ENCODE measurements around the gene DNAJC1.
"Not testable (repeated sequence)": the region's sequence is repeated elsewhere in the genome, so short reads cannot be mapped to it uniquely, and the experiment has no call there.

DNAJC1 gene

GRCh38 chr10:21894648-21895342 is 108.7 kb downstream of the DNAJC1 start:
- H3K4me1 ChIP-seq (ENCODE audit: control extremely low read depth in 1 of 4, control insufficient read depth in 4 of 4, insufficient read depth in 4 of 4, low read length in 3 of 4) = no peaks in the 10 kb centered on the region
- DNase-seq = no peak
- CTCF ChIA-PET = no interaction called here
- H3K4me3 ChIP-seq (ENCODE audit: control insufficient read depth in 1 of 7, extremely low read depth in 1 of 7, insufficient read depth in 4 of 7, low read depth in 2 of 7, low read length in 6 of 7) = no peak overlapping the region
- no peaks in the 10 kb centered on the region for H3K27me3 ChIP-seq (replicated peaks in 2 of 5; ENCODE audit: control insufficient read depth in 4 of 5, insufficient read depth in 5 of 5, low read length in 4 of 5)
- peaks cover 5 to 40% (median 21%) of the 10 kb centered on the region in 4 experiments for H3K36me3 ChIP-seq (ENCODE audit: control insufficient read depth in 4 of 4, insufficient read depth in 4 of 4, low read length in 3 of 4)
- POLR2A ChIA-PET = no interaction called here
- H3K9me3 ChIP-seq (ENCODE audit: control extremely low read depth in 1 of 5, control insufficient read depth in 4 of 5, insufficient read depth in 2 of 5, low read depth in 1 of 5, low read length in 4 of 5) = peaks cover 3 to 33% (median 9%) of the 10 kb centered on the region in 5 experiments
- no peak overlapping the region for H3K27ac ChIP-seq (ENCODE audit: insufficient read depth in 1 of 2, low read depth in 1 of 2, low read length in 2 of 2, poor library complexity in 1 of 2, severe bottlenecking in 2 of 2)
- WGBS (ENCODE audit: insufficient coverage) = 96% methylated on average over 4 of the region's 4 CpGs

DNA sequence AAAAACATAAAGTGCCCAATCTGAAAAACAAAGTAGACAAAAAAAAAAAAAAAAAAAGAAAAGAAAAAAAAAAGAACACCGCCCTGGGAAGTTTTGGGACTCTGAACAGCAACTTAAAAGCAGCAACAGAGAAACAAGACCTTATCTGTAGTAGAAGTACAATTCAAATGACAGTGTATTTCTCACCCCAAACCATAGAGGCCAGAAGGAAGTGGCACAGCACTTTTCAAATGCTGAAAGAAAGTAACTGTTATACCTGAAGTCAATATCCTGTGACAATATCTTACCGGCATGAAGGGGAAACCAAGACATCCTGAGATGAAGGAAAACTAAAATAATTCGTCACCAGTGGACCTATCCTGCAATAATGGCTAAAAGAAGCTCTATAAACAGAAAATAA is 112.1 kb downstream of the DNAJC1 start:
- H3K4me1 ChIP-seq (ENCODE audit: control extremely low read depth in 1 of 4, control insufficient read depth in 4 of 4, insufficient read depth in 4 of 4, low read length in 3 of 4) = peaks cover 0 to 8% (median 1%) of the 10 kb centered on the region in 4 experiments
- H3K27me3 ChIP-seq (replicated peaks in 2 of 5; ENCODE audit: control insufficient read depth in 4 of 5, insufficient read depth in 5 of 5, low read length in 4 of 5) = no peaks in the 10 kb centered on the region
- H3K27ac ChIP-seq (ENCODE audit: insufficient read depth in 1 of 2, low read depth in 1 of 2, low read length in 2 of 2, poor library complexity in 1 of 2, severe bottlenecking in 2 of 2) = no peak overlapping the region
- peaks cover 3 to 25% (median 15%) of the 10 kb centered on the region in 4 experiments for H3K36me3 ChIP-seq (ENCODE audit: control insufficient read depth in 4 of 4, insufficient read depth in 4 of 4, low read length in 3 of 4)
- ChIA-PET POLR2A (no interaction called here), CTCF (no interaction called here)
- H3K9me3 ChIP-seq (ENCODE audit: control extremely low read depth in 1 of 5, control insufficient read depth in 4 of 5, insufficient read depth in 2 of 5, low read depth in 1 of 5, low read length in 4 of 5) = peaks cover 4 to 49% (median 9%) of the 10 kb centered on the region in 5 experiments
- no CpG with 5 or more reads among the region's 3 CpGs for WGBS (ENCODE audit: insufficient coverage)
- H3K4me3 ChIP-seq (ENCODE audit: control insufficient read depth in 1 of 7, extremely low read depth in 1 of 7, insufficient read depth in 4 of 7, low read depth in 2 of 7, low read length in 6 of 7) = no peak overlapping the region
- no peak for DNase-seq

DNA sequence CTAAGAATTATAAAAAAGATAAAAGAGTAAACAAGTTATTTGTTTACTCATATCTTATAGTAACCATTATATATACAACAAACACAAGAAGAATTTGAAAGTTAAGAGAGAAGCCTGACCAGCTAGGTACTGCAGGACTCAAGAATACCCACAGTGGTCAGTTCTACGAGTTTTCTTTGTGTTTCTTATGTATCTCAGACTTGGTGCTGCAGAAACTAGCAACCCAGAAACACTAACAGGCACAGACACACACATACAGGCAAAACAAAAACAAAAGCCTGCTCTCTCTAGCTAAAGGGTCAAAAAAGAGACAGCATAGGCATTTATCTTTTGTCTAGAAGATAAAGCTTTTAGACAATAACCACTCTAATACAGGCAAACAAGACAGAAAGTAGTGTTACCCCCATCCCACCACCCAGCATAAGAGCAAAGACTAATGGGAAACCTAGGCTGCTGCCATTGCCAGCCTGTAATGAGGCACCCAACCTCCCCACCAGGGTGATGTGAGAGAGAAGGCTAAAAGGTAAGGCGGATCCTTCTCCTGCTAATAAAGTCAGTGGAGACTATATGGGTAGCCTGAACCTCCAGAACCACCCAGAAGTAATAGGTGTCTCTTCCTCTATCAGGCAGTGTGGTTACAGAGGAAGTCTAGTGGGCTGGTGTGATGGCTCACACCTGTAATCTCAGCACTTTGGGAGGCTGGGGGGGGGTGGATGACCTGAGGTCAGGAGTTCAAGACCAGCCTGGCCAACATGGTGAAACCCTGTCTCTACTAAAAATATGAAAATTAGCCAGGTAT is 113.9 kb downstream of the DNAJC1 start:
- H3K27ac ChIP-seq (ENCODE audit: insufficient read depth in 1 of 2, low read depth in 1 of 2, low read length in 2 of 2, poor library complexity in 1 of 2, severe bottlenecking in 2 of 2) = no peak overlapping the region
- POLR2A ChIA-PET = no interaction called here
- peaks cover 3 to 22% (median 10%) of the 10 kb centered on the region in 4 experiments for H3K36me3 ChIP-seq (ENCODE audit: control insufficient read depth in 4 of 4, insufficient read depth in 4 of 4, low read length in 3 of 4)
- peaks cover 0 to 8% (median 1%) of the 10 kb centered on the region in 4 experiments for H3K4me1 ChIP-seq (ENCODE audit: control extremely low read depth in 1 of 4, control insufficient read depth in 4 of 4, insufficient read depth in 4 of 4, low read length in 3 of 4)
- WGBS (ENCODE audit: insufficient coverage) = 100% methylated on average over 1 of the region's 2 CpGs
- no peaks in the 10 kb centered on the region for H3K27me3 ChIP-seq (replicated peaks in 2 of 5; ENCODE audit: control insufficient read depth in 4 of 5, insufficient read depth in 5 of 5, low read length in 4 of 5)
- CTCF ChIA-PET = no interaction called here
- no peak for DNase-seq
- no peak overlapping the region for H3K4me3 ChIP-seq (ENCODE audit: control insufficient read depth in 1 of 7, extremely low read depth in 1 of 7, insufficient read depth in 4 of 7, low read depth in 2 of 7, low read length in 6 of 7)
- peaks cover 4 to 60% (median 6%) of the 10 kb centered on the region in 5 experiments for H3K9me3 ChIP-seq (ENCODE audit: control extremely low read depth in 1 of 5, control insufficient read depth in 4 of 5, insufficient read depth in 2 of 5, low read depth in 1 of 5, low read length in 4 of 5)

- DNase-seq = peak in 2 of 3 donors; percentile 47 to 65
- Histone ChIP-seq H3K27ac (ENCODE audit: insufficient read depth in 1 of 2, low read depth in 1 of 2, low read length in 2 of 2, poor library complexity in 1 of 2, severe bottlenecking in 2 of 2) (no peak overlapping the region), H3K4me3 (ENCODE audit: control insufficient read depth in 1 of 7, extremely low read depth in 1 of 7, insufficient read depth in 4 of 7, low read depth in 2 of 7, low read length in 6 of 7) (no peak overlapping the region), H3K27me3 (replicated peaks in 2 of 5; ENCODE audit: control insufficient read depth in 4 of 5, insufficient read depth in 5 of 5, low read length in 4 of 5) (no peaks in the 10 kb centered on the region), H3K4me1 (ENCODE audit: control extremely low read depth in 1 of 4, control insufficient read depth in 4 of 4, insufficient read depth in 4 of 4, low read length in 3 of 4) (peaks cover 0 to 8% (median 1%) of the 10 kb centered on the region in 4 experiments), H3K36me3 (ENCODE audit: control insufficient read depth in 4 of 4, insufficient read depth in 4 of 4, low read length in 3 of 4) (peaks cover 0 to 20% (median 8%) of the 10 kb centered on the region in 4 experiments), H3K9me3 (ENCODE audit: control extremely low read depth in 1 of 5, control insufficient read depth in 4 of 5, insufficient read depth in 2 of 5, low read depth in 1 of 5, low read length in 4 of 5) (peaks cover 1 to 56% (median 6%) of the 10 kb centered on the region in 5 experiments)
- 28% methylated on average over 2 of the region's 5 CpGs for WGBS (ENCODE audit: insufficient coverage)
- POLR2A ChIA-PET = no interaction called here
- CTCF ChIA-PET = interaction anchor here (0.6 kb wide), 1 partner anchor 101 kb away, joined by 3 read pairs; no protein-coding TSS in a partner anchor
These were observed 114.6 kb downstream of the DNAJC1 start for GRCh38 chr10:21888959-21889358.

DNA sequence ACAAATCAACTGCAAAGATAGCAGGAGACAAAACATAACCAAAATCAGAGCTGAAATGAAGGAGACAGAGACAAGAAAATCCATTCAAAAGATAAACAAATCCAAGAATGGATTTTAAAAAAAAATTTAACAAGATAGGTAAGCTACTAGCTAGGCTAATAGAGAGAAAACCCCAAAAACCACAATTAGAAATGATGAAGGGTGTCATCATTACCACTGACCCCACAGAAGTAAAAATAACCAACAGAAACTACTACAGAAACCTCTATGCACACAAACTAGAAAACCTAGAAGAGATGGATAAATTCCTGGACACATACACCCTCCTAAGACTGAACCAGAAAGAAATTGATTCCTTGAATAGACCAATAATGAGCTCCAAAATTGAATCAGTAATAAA is 117.6 kb downstream of the DNAJC1 start:
- Histone ChIP-seq H3K27ac (ENCODE audit: insufficient read depth in 1 of 2, low read depth in 1 of 2, low read length in 2 of 2, poor library complexity in 1 of 2, severe bottlenecking in 2 of 2) (no peak overlapping the region), H3K4me3 (ENCODE audit: control insufficient read depth in 1 of 7, extremely low read depth in 1 of 7, insufficient read depth in 4 of 7, low read depth in 2 of 7, low read length in 6 of 7) (no peak overlapping the region), H3K36me3 (ENCODE audit: control insufficient read depth in 4 of 4, insufficient read depth in 4 of 4, low read length in 3 of 4) (peaks cover 6 to 24% (median 10%) of the 10 kb centered on the region in 4 experiments), H3K4me1 (ENCODE audit: control extremely low read depth in 1 of 4, control insufficient read depth in 4 of 4, insufficient read depth in 4 of 4, low read length in 3 of 4) (peaks cover 0 to 8% (median 1%) of the 10 kb centered on the region in 4 experiments), H3K27me3 (replicated peaks in 2 of 5; ENCODE audit: control insufficient read depth in 4 of 5, insufficient read depth in 5 of 5, low read length in 4 of 5) (no peaks in the 10 kb centered on the region), H3K9me3 (ENCODE audit: control extremely low read depth in 1 of 5, control insufficient read depth in 4 of 5, insufficient read depth in 2 of 5, low read depth in 1 of 5, low read length in 4 of 5) (peaks cover 0 to 45% (median 3%) of the 10 kb centered on the region in 5 experiments)
- no peak for DNase-seq
- ChIA-PET CTCF (interaction anchor here (1.1 to 1.2 kb wide), 2 partner anchors 13 to 45 kb away, joined by 4 to 5 read pairs; no protein-coding TSS in a partner anchor), POLR2A (no interaction called here)

- POLR2A ChIA-PET = no interaction called here
- 100% methylated on average over 3 of the region's 5 CpGs for WGBS (ENCODE audit: insufficient coverage)
- Histone ChIP-seq H3K27me3 (replicated peaks in 2 of 5; ENCODE audit: control insufficient read depth in 4 of 5, insufficient read depth in 5 of 5, low read length in 4 of 5) (no peaks in the 10 kb centered on the region), H3K36me3 (ENCODE audit: control insufficient read depth in 4 of 4, insufficient read depth in 4 of 4, low read length in 3 of 4) (peaks cover 0 to 39% (median 6%) of the 10 kb centered on the region in 4 experiments), H3K4me3 (ENCODE audit: control insufficient read depth in 1 of 7, extremely low read depth in 1 of 7, insufficient read depth in 4 of 7, low read depth in 2 of 7, low read length in 6 of 7) (no peak overlapping the region), H3K4me1 (ENCODE audit: control extremely low read depth in 1 of 4, control insufficient read depth in 4 of 4, insufficient read depth in 4 of 4, low read length in 3 of 4) (no peaks in the 10 kb centered on the region), H3K27ac (ENCODE audit: insufficient read depth in 1 of 2, low read depth in 1 of 2, low read length in 2 of 2, poor library complexity in 1 of 2, severe bottlenecking in 2 of 2) (no peak overlapping the region), H3K9me3 (ENCODE audit: control extremely low read depth in 1 of 5, control insufficient read depth in 4 of 5, insufficient read depth in 2 of 5, low read depth in 1 of 5, low read length in 4 of 5) (peaks cover 5 to 31% (median 8%) of the 10 kb centered on the region in 5 experiments)
- DNase-seq = no peak
- CTCF ChIA-PET = interaction anchor here (1.5 kb wide), 1 partner anchor 13 kb away, joined by 4 read pairs; no protein-coding TSS in a partner anchor
These were observed 130.3 kb downstream of the DNAJC1 start for GRCh38 chr10:21873198-21873597.

DNA sequence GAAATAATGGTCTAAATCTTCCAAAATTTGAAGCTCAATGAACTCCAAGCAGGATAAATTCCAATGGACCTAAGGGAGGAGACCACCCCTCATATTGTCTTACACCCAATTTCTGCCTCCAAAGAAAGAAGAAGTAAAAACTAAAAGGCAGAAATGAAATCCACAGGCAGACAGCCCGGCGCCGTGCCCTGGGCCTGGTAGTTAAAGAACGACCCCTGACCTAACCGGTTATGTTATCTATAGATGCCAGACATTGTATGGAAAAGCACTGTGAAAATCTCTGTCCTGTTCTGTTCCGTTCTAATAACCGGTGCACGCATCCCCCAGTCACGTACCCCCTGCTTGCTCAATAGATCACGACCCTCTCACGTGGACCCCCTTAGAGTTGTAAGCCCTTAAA is 130.8 kb downstream of the DNAJC1 start:
- POLR2A ChIA-PET; H3K4me1 ChIP-seq (ENCODE audit: control extremely low read depth in 1 of 4, control insufficient read depth in 4 of 4, insufficient read depth in 4 of 4, low read length in 3 of 4); H3K27me3 ChIP-seq (replicated peaks in 2 of 5; ENCODE audit: control insufficient read depth in 4 of 5, insufficient read depth in 5 of 5, low read length in 4 of 5); DNase-seq; H3K27ac ChIP-seq (ENCODE audit: insufficient read depth in 1 of 2, low read depth in 1 of 2, low read length in 2 of 2, poor library complexity in 1 of 2, severe bottlenecking in 2 of 2); H3K4me3 ChIP-seq (ENCODE audit: control insufficient read depth in 1 of 7, extremely low read depth in 1 of 7, insufficient read depth in 4 of 7, low read depth in 2 of 7, low read length in 6 of 7): not testable (repeated sequence)
- Histone ChIP-seq H3K9me3 (ENCODE audit: control extremely low read depth in 1 of 5, control insufficient read depth in 4 of 5, insufficient read depth in 2 of 5, low read depth in 1 of 5, low read length in 4 of 5) (peaks cover 5 to 31% (median 8%) of the 10 kb centered on the region in 5 experiments), H3K36me3 (ENCODE audit: control insufficient read depth in 4 of 4, insufficient read depth in 4 of 4, low read length in 3 of 4) (peaks cover 0 to 40% (median 6%) of the 10 kb centered on the region in 4 experiments)
- 92% methylated on average over 11 of the region's 11 CpGs for whole genome bisulfite sequencing (ENCODE audit: insufficient coverage)
- CTCF ChIA-PET = interaction anchor here (1.5 kb wide), 1 partner anchor 14 kb away, joined by 4 read pairs; no protein-coding TSS in a partner anchor
